ENCODE measurements around the gene IGLL5. TPM values are rescaled to one million over a fixed set of nuclear protein-coding genes. Genes with fewer than 3 reads are reported as not detected.

IGLL5 gene
- total and polyA plus RNA-seq, 9 of the 15 experiments (the other 6 are each of a cell fraction or from before 2014, with no cell fraction given), result not detected

DNA sequence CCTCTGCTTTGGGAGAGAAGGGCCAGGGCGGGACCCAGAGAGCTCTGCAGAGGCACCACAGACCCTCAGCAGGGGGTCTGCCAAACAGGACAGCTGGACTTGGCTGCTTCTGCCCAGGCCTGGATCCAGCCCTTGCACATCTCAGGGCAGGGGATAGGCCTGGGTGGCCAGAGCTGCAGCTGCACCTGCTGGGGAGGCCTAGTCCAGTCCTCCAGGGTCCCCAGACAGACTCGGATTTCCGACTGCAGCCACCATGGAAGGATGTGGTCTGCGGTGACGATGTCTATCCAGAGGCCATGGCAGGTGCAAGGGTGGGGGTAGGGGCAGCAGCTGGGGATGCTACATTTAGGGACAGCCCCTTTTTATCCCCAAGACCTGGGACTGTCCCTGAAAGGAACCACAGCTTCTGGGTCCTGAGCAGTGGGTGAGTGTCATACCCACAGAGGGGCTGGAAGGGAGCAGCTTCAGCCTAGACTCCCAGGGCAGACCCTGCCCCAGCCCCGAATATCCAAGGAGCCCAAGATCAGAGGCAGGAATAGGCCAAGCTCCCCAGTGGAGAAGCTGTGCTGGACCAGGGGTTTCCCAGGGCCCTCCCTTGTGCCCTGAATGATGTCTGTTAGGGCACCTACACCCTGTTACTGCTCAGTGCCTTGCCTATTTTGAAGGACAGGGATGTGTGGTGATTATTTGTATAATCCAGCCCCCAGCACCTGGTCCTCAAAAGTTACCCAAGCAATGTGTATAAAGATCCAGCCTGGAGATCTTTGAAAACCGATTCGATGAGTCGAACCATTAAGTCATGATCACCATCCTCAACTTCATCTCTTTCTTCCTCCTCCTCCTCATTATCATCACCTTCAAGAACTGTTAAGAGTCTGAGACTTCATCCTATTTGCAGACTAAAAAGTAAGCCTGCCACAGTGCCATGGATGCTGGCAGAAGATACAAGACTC lies 2.5 kb upstream of the IGLL5 start:
- CTCF ChIA-PET (ENCODE audit: low intra/inter-chr PET ratio), result interaction anchor here (0.6 to 9.8 kb wide), 15 partner anchors 29 to 463 kb away, joined by 3 to 251 read pairs (median 11); no protein-coding TSS in a partner anchor
- Histone ChIP-seq H3K9me1 (ENCODE audit: control insufficient read depth, insufficient read depth, low read length) (no peaks in the 10 kb centered on the region), H2AFZ (ENCODE audit: low read depth, low read length) (no peak overlapping the region), H3K4me1 (replicated peaks in 1 of 2; ENCODE audit: control insufficient read depth in 2 of 2, insufficient read depth in 2 of 2, low read length in 2 of 2) (peaks cover 0 to 9% of the 10 kb centered on the region in 2 experiments; a peak in 1 of 5 replicates), H3K4me2 (ENCODE audit: insufficient read depth, low read length) (no peak overlapping the region), H3K4me3 (no peak overlapping the region), H3K36me3 (ENCODE audit: control insufficient read depth, insufficient read depth, low read length) (no peaks in the 10 kb centered on the region), H3K27ac (ENCODE audit: extremely low read depth, low read depth, low read length) (no peak overlapping the region), H3K79me2 (ENCODE audit: control insufficient read depth, insufficient read depth, low read length) (no peaks in the 10 kb centered on the region), H3K27me3 (ENCODE audit: control insufficient read depth in 2 of 2, insufficient read depth in 2 of 2, low read length in 2 of 2) (peaks cover 0 to 38% of the 10 kb centered on the region in 2 experiments; a peak in 2 of 5 replicates), H4K20me1 (replicated peaks; ENCODE audit: control insufficient read depth, insufficient read depth, low read length) (peaks cover 53% of the 10 kb centered on the region), H3K9me3 (replicated peaks; ENCODE audit: control insufficient read depth, insufficient read depth, low read depth, low read length) (no peaks in the 10 kb centered on the region), H3K9ac (ENCODE audit: insufficient read depth in 1 of 2, low read depth in 2 of 2, low read length in 2 of 2) (peak overlapping the region in 1 of 2 experiments; percentile 32; a peak in 1 of 4 replicates)
- DNase-seq (ENCODE audit: extremely low read depth in 1 of 4, low spot score in 3 of 4), result peak in 2 of 4 experiments; percentile 49 to 57
- intact Hi-C loops (cut with micrococcal nuclease) (loop anchor here (1.0 to 5.0 kb wide), 16 partner anchors 30 to 463 kb away; no protein-coding TSS in a partner anchor), in situ Hi-C loops (cut with MboI) (loop anchor here (5.0 to 10.0 kb wide), 2 partner anchors 73 to 420 kb away; no protein-coding TSS in a partner anchor)
- no peak for ATAC-seq
- under 1% methylated on average over 9 of the region's 9 CpGs for WGBS (ENCODE audit: insufficient coverage, low coverage, missing lambda C conversion rate)
- TF ChIP-seq CREB1 (IDR thresholded peaks at IDR 0.05), result no peak
- no peak for TF ChIP-seq CREB1 (CRISPR knock-in tag; IDR thresholded peaks at IDR 0.05)
- TF ChIP-seq, protein P1, sequence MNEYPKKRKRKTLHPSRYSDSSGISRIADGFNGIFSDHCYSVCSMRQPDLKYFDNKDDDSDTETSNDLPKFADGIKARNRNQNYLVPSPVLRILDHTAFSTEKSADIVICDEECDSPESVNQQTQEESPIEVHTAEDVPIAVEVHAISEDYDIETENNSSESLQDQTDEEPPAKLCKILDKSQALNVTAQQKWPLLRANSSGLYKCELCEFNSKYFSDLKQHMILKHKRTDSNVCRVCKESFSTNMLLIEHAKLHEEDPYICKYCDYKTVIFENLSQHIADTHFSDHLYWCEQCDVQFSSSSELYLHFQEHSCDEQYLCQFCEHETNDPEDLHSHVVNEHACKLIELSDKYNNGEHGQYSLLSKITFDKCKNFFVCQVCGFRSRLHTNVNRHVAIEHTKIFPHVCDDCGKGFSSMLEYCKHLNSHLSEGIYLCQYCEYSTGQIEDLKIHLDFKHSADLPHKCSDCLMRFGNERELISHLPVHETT (CRISPR knock-in tag; conservative IDR thresholded peaks at IDR 0.05 in 1 of 2, IDR thresholded peaks at IDR 0.05 in 1 of 2), result 0 out of 4 replicates have a peak, but pooled peaks of 1 of the 2 experiments have one; percentile 77
- TF ChIP-seq ZBED1 (IDR thresholded peaks at IDR 0.05), result 0 out of 2 replicates have a peak, but pooled peaks have one; percentile 36
- no peak for FAIRE-seq
- no TSS peak for BruUV-seq (replicated peaks)
- POLR2A ChIA-PET, result interaction anchor here (0.5 to 3.6 kb wide), 33 partner anchors 10 to 916 kb away, joined by 3 to 41 read pairs (median 5); no protein-coding TSS in a partner anchor

Data from K562 (cell line).